Keratinocyte (primary cell): ENCODE data around the gene TBL1XR1. TPM values are rescaled to one million over a fixed set of nuclear protein-coding genes. Genes with fewer than 3 reads are reported as not detected.
"Not testable (repeated sequence)": the region's sequence is repeated elsewhere in the genome, so short reads cannot be mapped to it uniquely, and the experiment has no call there.

Experiments used
- DNase-seq: peaks from one replicate; pipeline ENCODE4 v3.0.0-alpha.2; 2011; ENCODE audit warnings: low read depth, missing footprints, low spot score
- FAIRE-seq: peaks from 2 replicates; lab custom pipeline; 2011; peaks lifted over from hg19 to GRCh38; lab: Jason Lieb, UNC
- H2AFZ ChIP-seq: 2 replicates; pipeline ENCODE4 v1.6.0; 2012; ENCODE audit warnings: low read length, control low read depth, inconsistent platforms; ENCODE audit not compliant: control insufficient read depth
- H3K27ac ChIP-seq: 2 replicates; pipeline ENCODE4 v1.5.1; 2011; ENCODE audit warnings: low read length; ENCODE audit not compliant: control insufficient read depth, insufficient read depth
- H3K27me3 ChIP-seq: 3 replicates; pipeline ENCODE4 v1.6.0; 2011; ENCODE audit warnings: low read length; ENCODE audit not compliant: control insufficient read depth, insufficient read depth; ENCODE audit errors: extremely low read depth
- H3K36me3 ChIP-seq, 2 experiments: 2 replicates in 1 of 2; 3 replicates in 1 of 2; pipeline ENCODE4 v1.5.1; 2011; ENCODE audit warnings: low read length in 2 of 2, mild to moderate bottlenecking in 1 of 2; ENCODE audit not compliant: control insufficient read depth in 2 of 2, insufficient read depth in 2 of 2; ENCODE audit errors: extremely low read depth in 1 of 2
- H3K4me1 ChIP-seq: 3 replicates; pipeline ENCODE4 v1.5.1; 2011; ENCODE audit warnings: low read length; ENCODE audit not compliant: control insufficient read depth, insufficient read depth; ENCODE audit errors: extremely low read depth
- H3K4me2 ChIP-seq: 3 replicates; pipeline ENCODE4 v1.6.0; 2011; ENCODE audit warnings: low read depth, low read length; ENCODE audit not compliant: control insufficient read depth, insufficient read depth; ENCODE audit errors: extremely low read depth
- H3K4me3 ChIP-seq, 3 experiments: fragments of 200-600 bp in 1 of 3; sonication (generic) in 1 of 3; 2 replicates in 2 of 3; 3 replicates in 1 of 3; pipeline ENCODE4 v1.5.1; 2011 to 2016; ENCODE audit warnings: low read length in 3 of 3, mild to moderate bottlenecking in 3 of 3, control low read depth in 2 of 3, inconsistent platforms in 1 of 3, low read depth in 1 of 3, mixed read lengths in 1 of 3, mixed run types in 1 of 3, moderate library complexity in 1 of 3; ENCODE audit not compliant: control insufficient read depth in 2 of 3, insufficient read depth in 2 of 3; ENCODE audit errors: extremely low read depth in 1 of 3
- H3K79me2 ChIP-seq: 2 replicates; pipeline ENCODE4 v1.6.0; 2012; ENCODE audit warnings: low read length; ENCODE audit not compliant: control insufficient read depth, insufficient read depth
- H3K9ac ChIP-seq: 3 replicates; pipeline ENCODE4 v1.6.0; 2011; ENCODE audit warnings: low read length; ENCODE audit not compliant: control insufficient read depth, insufficient read depth; ENCODE audit errors: extremely low read depth
- H3K9me1 ChIP-seq: 3 replicates; pipeline ENCODE4 v1.6.0; 2011; ENCODE audit warnings: low read length; ENCODE audit not compliant: control insufficient read depth, insufficient read depth; ENCODE audit errors: extremely low read depth
- H3K9me3 ChIP-seq: 2 replicates; pipeline ENCODE4 v1.5.1; 2012; ENCODE audit warnings: low read depth, low read length; ENCODE audit not compliant: control insufficient read depth
- H4K20me1 ChIP-seq: 3 replicates; pipeline ENCODE4 v1.6.0; 2011; ENCODE audit warnings: low read length; ENCODE audit not compliant: control insufficient read depth, insufficient read depth; ENCODE audit errors: extremely low read depth
- EZH2 ChIP-seq: IDR thresholded peaks from one replicate; pipeline ENCODE4 v1.6.1; 2012; ENCODE audit warnings: inconsistent platforms, mild to moderate bottlenecking, low read length, moderate library complexity
- dilution Hi-C: fragments of 300-500 bp; cut with MboI; formaldehyde crosslinking; loops from one replicate; pipeline ENCODE4 v1.7.0; 2020; ENCODE audit warnings: low sequenced_read_pairs; ENCODE audit not compliant: extremely low pct_ligation_motif_present
- polyA plus RNA-seq, 5 experiments: library from polyadenylated mRNA; depleted of rRNA in 3 of 5; stranded (reverse) in 3 of 5; stranded (forward) in 1 of 5; unstranded in 1 of 5; fragments of >200 nt; gene quantifications; 1 replicate in 1 of 5; 2 replicates in 3 of 5; 3 replicates in 1 of 5; pipeline versions ENCODE4 v1.2.1 to v1.2.3, GENCODE V29; 2011 to 2012; ENCODE audit warnings: missing spikeins in 2 of 5, low read depth in 1 of 5, low replicate concordance in 1 of 5
- TF ChIP-seq, protein P1 (sequence below), 3 experiments: IDR thresholded peaks in 1 of 3; conservative IDR thresholded peaks in 1 of 3; optimal IDR thresholded peaks in 1 of 3; 2 replicates in 2 of 3; 3 replicates in 1 of 3; pipeline versions ENCODE3 to v1.5.1; 2011; ENCODE audit warnings: low read length in 3 of 3, mild to moderate bottlenecking in 3 of 3, moderate library complexity in 2 of 3, control low read depth in 1 of 3, inconsistent platforms in 1 of 3; ENCODE audit not compliant: insufficient read depth in 2 of 3; ENCODE audit errors: extremely low read depth in 1 of 3

The TBL1XR1 gene
- polyA plus RNA-seq, 1 donor (not counting 4 experiments of a cell fraction or from before 2014, with no cell fraction given), result 169 TPM

DNA sequence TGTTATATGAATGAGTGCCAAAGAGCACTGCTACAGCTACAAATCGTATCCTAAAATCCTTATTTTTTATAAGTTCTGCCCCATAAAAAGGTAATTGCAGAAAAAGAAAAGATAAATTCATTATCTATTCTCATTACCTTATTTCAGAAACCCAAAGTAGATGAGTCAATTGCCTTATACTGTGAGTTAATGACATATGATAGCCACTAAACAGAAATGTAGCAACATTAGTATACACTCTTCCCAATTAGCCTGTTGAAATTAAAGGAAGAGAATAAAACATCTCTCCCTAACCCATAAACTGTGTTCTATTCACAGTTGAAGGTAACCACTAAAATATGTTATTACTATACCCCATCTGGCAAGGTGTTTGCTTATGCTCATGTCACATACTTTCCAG, 11.0 kb downstream of the TBL1XR1 start:
- no peak overlapping the region for H3K27ac ChIP-seq
- H4K20me1 ChIP-seq, result peaks cover 9% of the 10 kb centered on the region
- peaks cover 25% of the 10 kb centered on the region for H3K4me1 ChIP-seq
- no peak for FAIRE-seq
- no peaks in the 10 kb centered on the region for H3K27me3 ChIP-seq
- no peak overlapping the region for H3K4me2 ChIP-seq
- H3K9me1 ChIP-seq, result no peaks in the 10 kb centered on the region
- dilution Hi-C loops, result no loop called here
- no peak for DNase-seq
- no peak overlapping the region for H2AFZ ChIP-seq
- no peak overlapping the region for H3K9ac ChIP-seq
- H3K9me3 ChIP-seq, result no peaks in the 10 kb centered on the region
- H3K79me2 ChIP-seq, result peaks cover 99% of the 10 kb centered on the region
- peaks cover 0 to 2% of the 10 kb centered on the region in 2 experiments for H3K36me3 ChIP-seq
- TF ChIP-seq EZH2, result no peak
- TF ChIP-seq, protein P1, sequence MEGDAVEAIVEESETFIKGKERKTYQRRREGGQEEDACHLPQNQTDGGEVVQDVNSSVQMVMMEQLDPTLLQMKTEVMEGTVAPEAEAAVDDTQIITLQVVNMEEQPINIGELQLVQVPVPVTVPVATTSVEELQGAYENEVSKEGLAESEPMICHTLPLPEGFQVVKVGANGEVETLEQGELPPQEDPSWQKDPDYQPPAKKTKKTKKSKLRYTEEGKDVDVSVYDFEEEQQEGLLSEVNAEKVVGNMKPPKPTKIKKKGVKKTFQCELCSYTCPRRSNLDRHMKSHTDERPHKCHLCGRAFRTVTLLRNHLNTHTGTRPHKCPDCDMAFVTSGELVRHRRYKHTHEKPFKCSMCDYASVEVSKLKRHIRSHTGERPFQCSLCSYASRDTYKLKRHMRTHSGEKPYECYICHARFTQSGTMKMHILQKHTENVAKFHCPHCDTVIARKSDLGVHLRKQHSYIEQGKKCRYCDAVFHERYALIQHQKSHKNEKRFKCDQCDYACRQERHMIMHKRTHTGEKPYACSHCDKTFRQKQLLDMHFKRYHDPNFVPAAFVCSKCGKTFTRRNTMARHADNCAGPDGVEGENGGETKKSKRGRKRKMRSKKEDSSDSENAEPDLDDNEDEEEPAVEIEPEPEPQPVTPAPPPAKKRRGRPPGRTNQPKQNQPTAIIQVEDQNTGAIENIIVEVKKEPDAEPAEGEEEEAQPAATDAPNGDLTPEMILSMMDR (optimal IDR thresholded peaks at IDR 0.05 in 1 of 3, IDR thresholded peaks at IDR 0.05 in 1 of 3, conservative IDR thresholded peaks at IDR 0.05 in 1 of 3; ENCODE audit: extremely low read depth in 1 of 3, insufficient read depth in 2 of 3, low read length in 3 of 3), result no peak
- no peak overlapping the region for H3K4me3 ChIP-seq

DNA sequence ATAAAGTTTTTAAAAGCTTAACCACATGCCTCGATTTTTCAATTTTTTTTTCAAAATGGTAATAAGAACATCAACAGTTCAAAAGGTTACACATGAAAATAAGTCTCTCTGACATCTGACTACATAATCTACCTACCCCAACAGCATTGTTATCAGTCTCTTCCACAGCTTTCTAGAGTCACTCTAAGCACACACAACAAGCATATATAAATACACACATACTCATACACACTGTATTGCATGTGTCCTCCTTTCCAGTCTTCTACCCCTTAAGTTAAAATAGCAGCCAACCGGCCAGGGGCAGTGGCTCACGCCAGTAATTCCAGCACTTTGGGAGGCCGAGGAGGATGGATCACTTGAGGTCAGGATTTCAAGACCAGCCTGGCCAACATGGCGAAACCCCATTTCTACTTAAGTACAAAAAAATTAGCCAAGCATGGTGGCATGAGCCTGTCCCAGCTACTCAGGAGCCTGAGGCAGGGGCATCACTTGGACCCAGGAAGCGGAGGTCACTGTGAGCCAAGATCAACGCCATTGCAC, 12.2 kb downstream of the TBL1XR1 start:
- no peaks in the 10 kb centered on the region for H3K27me3 ChIP-seq
- no peak overlapping the region for H2AFZ ChIP-seq
- DNase-seq (no peak), FAIRE-seq (no peak)
- peaks cover 0 to 2% of the 10 kb centered on the region in 2 experiments for H3K36me3 ChIP-seq
- H3K4me2 ChIP-seq, result no peak overlapping the region
- H3K4me3 ChIP-seq, result no peak overlapping the region
- H3K9me3 ChIP-seq, result no peaks in the 10 kb centered on the region
- TF ChIP-seq EZH2, result no peak
- TF ChIP-seq, protein P1 (optimal IDR thresholded peaks at IDR 0.05 in 1 of 3, IDR thresholded peaks at IDR 0.05 in 1 of 3, conservative IDR thresholded peaks at IDR 0.05 in 1 of 3; ENCODE audit: extremely low read depth in 1 of 3, insufficient read depth in 2 of 3, low read length in 3 of 3), result no peak
- no peak overlapping the region for H3K9ac ChIP-seq
- dilution Hi-C loops, result no loop called here
- peaks cover 98% of the 10 kb centered on the region for H3K79me2 ChIP-seq
- peaks cover 21% of the 10 kb centered on the region for H3K4me1 ChIP-seq
- H4K20me1 ChIP-seq, result peaks cover 9% of the 10 kb centered on the region
- no peak overlapping the region for H3K27ac ChIP-seq
- H3K9me1 ChIP-seq, result no peaks in the 10 kb centered on the region

DNA sequence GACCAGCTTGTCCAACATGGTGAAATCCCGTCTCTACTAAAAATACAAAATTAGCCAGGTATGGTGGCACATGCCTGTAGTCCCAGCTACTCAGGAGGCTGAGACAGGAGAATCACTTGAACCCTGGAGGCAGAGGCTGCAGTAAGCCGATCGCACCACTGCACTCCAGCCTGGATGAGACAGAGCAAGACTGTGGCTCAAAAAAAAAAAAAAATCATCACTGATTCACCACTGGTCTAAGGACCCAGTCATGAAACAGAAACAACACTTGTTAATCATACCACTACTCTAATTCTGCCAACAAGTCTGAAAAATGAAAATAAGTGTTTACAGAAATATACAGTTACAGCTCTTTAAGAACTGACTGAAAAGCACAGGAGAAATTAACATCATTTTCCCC, 12.7 kb downstream of the TBL1XR1 start:
- H3K4me2 ChIP-seq, H3K9ac ChIP-seq, H2AFZ ChIP-seq, dilution Hi-C loops, H3K27ac ChIP-seq, DNase-seq, H3K4me3 ChIP-seq, H3K27me3 ChIP-seq, FAIRE-seq, H3K36me3 ChIP-seq, H3K9me3 ChIP-seq, H3K9me1 ChIP-seq: not testable (repeated sequence)
- H3K4me1 ChIP-seq, result peaks cover 26% of the 10 kb centered on the region
- peaks cover 11% of the 10 kb centered on the region for H4K20me1 ChIP-seq
- peaks cover 98% of the 10 kb centered on the region for H3K79me2 ChIP-seq
